ENCODE results near the gene CNNM2.

Gene CNNM2

DNA sequence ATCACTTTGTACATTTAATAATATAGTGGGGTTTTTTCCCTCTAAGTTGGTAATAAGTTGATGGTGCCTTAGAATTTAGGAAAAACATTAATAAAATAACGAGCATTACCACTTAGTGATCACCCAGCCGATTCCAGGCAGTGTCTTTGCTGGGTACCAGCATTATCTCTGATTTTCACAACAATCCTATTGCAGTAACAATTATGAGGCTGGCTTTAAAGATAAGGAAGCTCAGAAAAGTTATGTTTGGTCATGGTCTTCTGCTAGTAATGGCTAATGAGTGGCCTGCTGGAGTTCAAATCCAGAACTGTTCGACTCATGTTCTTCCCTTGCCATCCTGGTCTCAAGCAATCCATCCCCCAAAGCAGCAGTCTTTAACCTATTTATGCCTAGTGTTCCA lies 127.9 kb downstream of the CNNM2 start:
- Histone ChIP-seq H3K9ac (ENCODE audit: low read depth, low read length) (no peak overlapping the region), H3K9me3 (ENCODE audit: insufficient read depth, low read depth, low read length) (no peaks in the 10 kb centered on the region), H3K4me3 (ENCODE audit: low read length) (no peak overlapping the region), H3K36me3 (ENCODE audit: insufficient read depth, low read depth, low read length) (no peaks in the 10 kb centered on the region), H3K27ac (ENCODE audit: low read length) (no peak overlapping the region), H3K27me3 (ENCODE audit: insufficient read depth, low read length) (no peaks in the 10 kb centered on the region), H3K4me1 (ENCODE audit: insufficient read depth, low read length) (peaks cover 24% of the 10 kb centered on the region)

DNA sequence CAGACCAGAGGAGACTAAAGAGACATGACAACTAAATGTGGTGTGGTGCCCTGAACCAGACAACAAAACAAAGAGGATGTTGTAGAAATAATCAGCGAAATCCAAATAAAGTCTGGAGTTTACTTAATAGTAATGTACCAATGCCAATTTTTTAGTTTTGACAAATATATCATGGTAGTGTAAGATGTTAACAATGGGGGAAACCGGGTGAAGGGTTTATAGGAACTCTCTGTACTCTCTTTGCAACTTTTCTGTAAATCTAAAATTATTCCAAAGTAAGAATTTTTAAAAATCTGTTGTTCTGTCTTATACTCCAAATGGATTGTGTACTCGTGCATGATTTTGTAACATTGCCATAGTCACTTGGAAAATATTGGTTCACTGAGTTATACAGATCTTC lies 129.3 kb downstream of the CNNM2 start:
- no peaks in the 10 kb centered on the region for H3K9me3 ChIP-seq (ENCODE audit: insufficient read depth, low read depth, low read length)
- H3K27me3 ChIP-seq (ENCODE audit: insufficient read depth, low read length), result no peaks in the 10 kb centered on the region
- no peak overlapping the region for H3K4me3 ChIP-seq (ENCODE audit: low read length)
- H3K9ac ChIP-seq (ENCODE audit: low read depth, low read length), result no peak overlapping the region
- no peaks in the 10 kb centered on the region for H3K36me3 ChIP-seq (ENCODE audit: insufficient read depth, low read depth, low read length)
- H3K27ac ChIP-seq (ENCODE audit: low read length), result no peak overlapping the region
- peaks cover 22% of the 10 kb centered on the region for H3K4me1 ChIP-seq (ENCODE audit: insufficient read depth, low read length)

DNA sequence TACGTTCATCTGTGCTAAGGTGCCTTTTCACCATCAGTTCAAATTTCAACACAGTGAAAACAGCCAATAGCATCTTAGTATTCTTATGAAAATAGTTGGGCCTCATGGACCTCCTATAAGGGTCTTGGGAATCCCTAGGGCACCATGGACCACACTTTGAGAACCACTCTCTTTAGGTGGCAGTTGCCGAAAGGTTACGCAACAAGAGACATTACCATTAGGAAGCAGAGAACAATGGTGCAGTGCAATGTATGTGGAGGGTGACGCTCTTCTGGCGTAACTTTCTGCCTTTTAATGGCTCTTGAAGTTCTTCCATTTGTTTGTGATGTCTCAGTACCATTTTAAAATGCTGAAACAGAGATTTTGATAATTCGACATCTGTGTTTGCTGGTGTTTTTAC lies 131.1 kb downstream of the CNNM2 start:
- Histone ChIP-seq H3K4me3 (ENCODE audit: low read length) (no peak overlapping the region), H3K27ac (ENCODE audit: low read length) (no peak overlapping the region), H3K4me1 (ENCODE audit: insufficient read depth, low read length) (peaks cover 9% of the 10 kb centered on the region; the same call in 1 of the 2 replicates), H3K9me3 (ENCODE audit: insufficient read depth, low read depth, low read length) (no peaks in the 10 kb centered on the region), H3K27me3 (ENCODE audit: insufficient read depth, low read length) (no peaks in the 10 kb centered on the region), H3K36me3 (ENCODE audit: insufficient read depth, low read depth, low read length) (no peaks in the 10 kb centered on the region), H3K9ac (ENCODE audit: low read depth, low read length) (no peak overlapping the region)

DNA sequence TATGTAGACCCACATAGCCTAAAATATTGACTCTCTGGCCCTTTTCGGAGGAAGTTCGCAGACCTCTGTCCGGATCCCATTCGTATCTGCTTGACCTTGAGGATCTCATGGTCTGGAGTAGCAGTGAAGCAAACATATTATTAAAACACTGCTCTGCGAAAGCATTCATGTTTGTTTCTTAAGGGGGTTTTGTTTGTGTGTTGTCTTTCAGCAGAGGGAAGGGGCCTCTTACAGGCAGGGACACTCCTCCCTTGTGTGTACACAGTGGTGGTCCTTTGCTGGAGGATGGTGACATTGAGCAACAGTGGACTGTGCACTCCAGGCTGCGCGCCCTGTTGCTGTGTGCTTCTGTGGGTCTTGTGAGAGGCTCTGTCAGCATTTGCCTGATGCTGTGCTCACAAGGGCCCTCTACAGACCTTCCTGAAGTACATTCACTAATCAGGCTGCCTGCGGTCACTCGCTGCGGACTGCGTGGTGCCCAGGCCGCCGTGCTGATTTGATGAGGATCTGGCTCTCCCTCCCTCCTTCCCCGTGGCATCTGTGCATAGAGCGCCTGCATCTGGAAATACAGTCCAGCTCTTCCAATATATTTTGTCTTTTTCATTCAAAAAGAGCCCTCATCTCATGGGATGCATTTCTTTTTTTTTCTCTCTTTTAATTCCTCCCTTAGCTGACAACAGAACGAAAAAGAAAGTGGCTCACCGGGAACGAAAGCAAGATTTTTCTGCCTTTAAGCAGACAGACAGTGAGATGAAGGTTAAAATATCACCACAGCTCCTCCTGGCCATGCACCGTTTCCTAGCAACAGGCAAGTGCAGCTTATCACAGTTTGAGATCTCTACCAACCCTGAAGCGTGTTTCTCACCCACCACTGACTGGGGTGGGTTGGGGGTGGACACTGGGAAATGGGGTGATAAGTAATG lies 135.8 kb downstream of the CNNM2 start:
- H3K4me3 ChIP-seq (ENCODE audit: low read length), result no peak overlapping the region
- no peaks in the 10 kb centered on the region for H3K9me3 ChIP-seq (ENCODE audit: insufficient read depth, low read depth, low read length)
- H3K36me3 ChIP-seq (ENCODE audit: insufficient read depth, low read depth, low read length), result no peaks in the 10 kb centered on the region
- H3K27ac ChIP-seq (ENCODE audit: low read length), result no peak overlapping the region
- H3K27me3 ChIP-seq (ENCODE audit: insufficient read depth, low read length), result no peaks in the 10 kb centered on the region
- no peak overlapping the region for H3K9ac ChIP-seq (ENCODE audit: low read depth, low read length)
- H3K4me1 ChIP-seq (ENCODE audit: insufficient read depth, low read length), result no peaks in the 10 kb centered on the region

DNA sequence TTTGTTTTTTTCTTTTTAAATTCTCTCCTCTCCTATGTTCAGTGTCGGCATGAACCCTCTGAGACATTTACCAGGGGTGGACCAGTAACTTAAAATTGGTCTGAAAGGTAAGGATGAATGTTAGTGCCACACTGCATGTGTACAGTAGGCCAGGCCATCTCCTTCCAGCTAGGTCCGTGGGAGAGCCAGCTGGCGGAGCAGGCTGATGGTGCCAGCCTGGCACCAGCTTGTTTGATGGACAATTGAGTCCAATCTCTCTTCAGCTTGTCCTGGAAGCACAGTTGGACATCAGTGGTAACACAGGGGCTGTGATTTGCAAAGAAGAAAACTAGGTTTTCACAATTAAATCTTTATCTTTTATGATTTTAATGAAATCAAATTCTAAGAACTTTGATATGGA lies 136.5 kb downstream of the CNNM2 start:
- no peaks in the 10 kb centered on the region for H3K27me3 ChIP-seq (ENCODE audit: insufficient read depth, low read length)
- no peak overlapping the region for H3K9ac ChIP-seq (ENCODE audit: low read depth, low read length)
- no peaks in the 10 kb centered on the region for H3K36me3 ChIP-seq (ENCODE audit: insufficient read depth, low read depth, low read length)
- no peak overlapping the region for H3K4me3 ChIP-seq (ENCODE audit: low read length)
- no peaks in the 10 kb centered on the region for H3K4me1 ChIP-seq (ENCODE audit: insufficient read depth, low read length)
- H3K27ac ChIP-seq (ENCODE audit: low read length), result no peak overlapping the region
- no peaks in the 10 kb centered on the region for H3K9me3 ChIP-seq (ENCODE audit: insufficient read depth, low read depth, low read length)

DNA sequence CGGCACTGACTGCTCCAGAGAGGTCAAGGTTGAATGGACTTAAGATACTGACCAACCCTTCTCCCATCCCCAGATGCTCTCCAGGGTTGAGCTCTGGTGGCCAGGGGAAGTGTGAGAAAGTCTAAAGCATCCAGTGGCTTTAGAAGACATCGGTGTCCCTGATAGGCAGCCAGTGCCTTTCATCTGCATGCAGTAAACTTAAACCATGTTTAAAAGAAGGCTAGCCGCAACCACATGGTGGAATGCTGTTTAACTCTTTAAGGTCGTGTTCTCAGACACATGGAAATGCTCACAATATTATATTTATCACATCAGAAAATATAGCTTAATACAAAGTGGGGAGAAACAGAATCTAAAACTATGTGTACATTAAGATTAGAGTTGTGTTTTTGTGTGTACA lies 137.0 kb downstream of the CNNM2 start:
- Histone ChIP-seq H3K4me1 (ENCODE audit: insufficient read depth, low read length) (no peaks in the 10 kb centered on the region), H3K9ac (ENCODE audit: low read depth, low read length) (no peak overlapping the region), H3K27me3 (ENCODE audit: insufficient read depth, low read length) (no peaks in the 10 kb centered on the region), H3K27ac (ENCODE audit: low read length) (no peak overlapping the region), H3K36me3 (ENCODE audit: insufficient read depth, low read depth, low read length) (no peaks in the 10 kb centered on the region), H3K9me3 (ENCODE audit: insufficient read depth, low read depth, low read length) (no peaks in the 10 kb centered on the region), H3K4me3 (ENCODE audit: low read length) (no peak overlapping the region)

DNA sequence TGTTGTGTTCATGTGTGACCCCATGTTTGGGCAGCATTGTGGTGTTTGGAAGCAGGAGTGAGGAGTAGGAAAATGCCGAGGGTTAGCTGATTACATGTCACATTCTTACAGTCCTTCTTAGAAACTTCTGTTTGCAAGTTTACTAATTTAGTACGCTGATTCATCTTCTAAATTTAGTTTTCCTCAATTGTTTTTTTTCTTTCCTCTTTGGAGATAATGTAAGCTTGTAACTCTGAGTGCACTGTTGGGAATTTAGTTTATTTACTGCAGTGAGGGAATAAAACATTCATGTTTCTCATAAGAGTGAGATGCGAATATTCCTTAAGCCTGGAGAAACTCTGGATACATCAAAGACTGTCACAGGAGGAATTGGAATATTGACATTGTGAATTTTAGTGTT lies 139.9 kb downstream of the CNNM2 start:
- no peak overlapping the region for H3K27ac ChIP-seq (ENCODE audit: low read length)
- H3K36me3 ChIP-seq (ENCODE audit: insufficient read depth, low read depth, low read length), result no peaks in the 10 kb centered on the region
- H3K4me1 ChIP-seq (ENCODE audit: insufficient read depth, low read length), result no peaks in the 10 kb centered on the region; the same call in 1 of the 2 replicates
- H3K27me3 ChIP-seq (ENCODE audit: insufficient read depth, low read length), result no peaks in the 10 kb centered on the region
- no peak overlapping the region for H3K4me3 ChIP-seq (ENCODE audit: low read length)
- no peak overlapping the region for H3K9ac ChIP-seq (ENCODE audit: low read depth, low read length)
- no peaks in the 10 kb centered on the region for H3K9me3 ChIP-seq (ENCODE audit: insufficient read depth, low read depth, low read length)

DNA sequence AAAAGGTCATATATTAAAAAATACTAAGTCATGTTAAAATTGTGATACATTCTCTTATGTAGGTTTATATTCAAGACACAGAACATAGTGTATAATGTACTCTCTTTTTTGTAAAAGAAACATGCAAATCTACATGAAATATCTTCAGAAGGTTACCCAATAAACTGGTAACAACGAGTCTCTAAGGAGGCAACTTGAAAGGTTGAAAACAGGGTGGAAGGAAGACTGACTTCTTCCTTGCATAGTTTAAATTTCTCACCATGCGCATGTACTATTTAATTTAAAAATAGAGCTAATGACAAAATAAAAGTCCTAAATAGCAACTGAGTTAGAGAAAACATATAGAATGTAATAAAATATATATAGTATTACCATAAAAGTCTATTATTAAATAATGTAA lies 142.5 kb downstream of the CNNM2 start:
- Histone ChIP-seq H3K36me3 (ENCODE audit: insufficient read depth, low read depth, low read length) (no peaks in the 10 kb centered on the region), H3K27me3 (ENCODE audit: insufficient read depth, low read length) (no peaks in the 10 kb centered on the region), H3K9ac (ENCODE audit: low read depth, low read length) (no peak overlapping the region), H3K4me1 (ENCODE audit: insufficient read depth, low read length) (no peaks in the 10 kb centered on the region; the same call in 1 of the 2 replicates), H3K9me3 (ENCODE audit: insufficient read depth, low read depth, low read length) (no peaks in the 10 kb centered on the region), H3K27ac (ENCODE audit: low read length) (no peak overlapping the region), H3K4me3 (ENCODE audit: low read length) (no peak overlapping the region)

DNA sequence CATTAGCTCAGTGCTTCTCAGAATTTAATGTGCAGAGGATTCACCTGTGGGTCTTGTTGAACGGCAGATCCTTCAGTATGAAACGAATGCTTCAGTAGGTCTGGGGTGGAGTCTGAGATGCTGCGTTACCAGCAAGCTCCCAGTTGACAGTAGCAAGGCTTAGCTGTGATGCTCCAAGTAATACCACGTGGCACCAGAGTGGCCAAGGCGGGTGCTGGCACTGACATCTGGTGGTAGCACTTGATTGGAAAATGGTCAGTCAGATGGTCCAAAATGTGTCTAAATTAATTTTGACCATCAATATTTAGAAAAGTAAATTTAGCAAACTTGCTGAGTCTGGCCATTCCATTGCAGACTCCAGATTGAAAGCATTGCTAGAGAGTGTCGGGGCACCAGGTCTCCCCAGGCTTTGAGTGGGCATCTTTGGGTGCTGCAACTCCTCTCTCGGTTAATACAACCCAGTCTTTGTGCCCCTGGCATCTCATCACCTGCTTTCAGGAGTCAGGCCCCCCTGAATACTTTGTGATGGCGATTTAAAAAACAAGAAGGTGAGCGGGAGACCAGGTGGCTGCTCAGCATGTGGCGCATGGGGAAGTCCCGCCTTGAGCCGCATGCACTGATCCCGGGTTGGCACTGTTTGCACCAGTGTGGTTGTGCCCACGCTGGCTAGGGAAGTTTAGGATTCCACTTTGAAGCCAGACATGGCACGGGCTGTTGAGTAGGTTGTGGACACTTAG lies 144.9 kb downstream of the CNNM2 start:
- Histone ChIP-seq H3K36me3 (ENCODE audit: insufficient read depth, low read depth, low read length) (no peaks in the 10 kb centered on the region), H3K4me1 (ENCODE audit: insufficient read depth, low read length) (no peaks in the 10 kb centered on the region; the same call in 1 of the 2 replicates), H3K27ac (ENCODE audit: low read length) (no peak overlapping the region), H3K9ac (ENCODE audit: low read depth, low read length) (no peak overlapping the region), H3K27me3 (ENCODE audit: insufficient read depth, low read length) (no peaks in the 10 kb centered on the region), H3K9me3 (ENCODE audit: insufficient read depth, low read depth, low read length) (no peaks in the 10 kb centered on the region), H3K4me3 (ENCODE audit: low read length) (no peak overlapping the region)

DNA sequence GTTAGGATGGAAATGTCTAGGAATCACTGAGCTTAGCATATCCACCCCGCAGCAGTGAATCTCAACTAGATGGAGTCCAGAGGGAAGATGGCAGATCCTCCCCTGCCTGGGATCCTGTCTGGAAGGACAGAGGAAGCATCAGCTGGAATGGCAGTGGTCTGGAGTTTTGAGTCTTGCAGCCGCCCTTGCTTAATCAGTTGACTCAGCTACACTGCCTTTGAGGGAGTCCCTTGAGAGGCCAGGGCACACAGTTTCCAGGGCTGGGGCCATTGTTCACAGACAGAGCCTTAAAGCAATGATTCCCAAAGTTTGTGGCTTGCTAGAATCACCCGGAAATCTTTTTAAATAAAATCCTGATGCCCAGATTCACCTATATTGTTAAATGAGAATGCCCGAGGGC lies 146.9 kb downstream of the CNNM2 start:
- H3K4me3 ChIP-seq (ENCODE audit: low read length), result no peak overlapping the region
- H3K36me3 ChIP-seq (ENCODE audit: insufficient read depth, low read depth, low read length), result no peaks in the 10 kb centered on the region
- H3K9me3 ChIP-seq (ENCODE audit: insufficient read depth, low read depth, low read length), result no peaks in the 10 kb centered on the region
- no peaks in the 10 kb centered on the region for H3K27me3 ChIP-seq (ENCODE audit: insufficient read depth, low read length)
- no peak overlapping the region for H3K9ac ChIP-seq (ENCODE audit: low read depth, low read length)
- no peaks in the 10 kb centered on the region; the same call in 1 of the 2 replicates for H3K4me1 ChIP-seq (ENCODE audit: insufficient read depth, low read length)
- no peak overlapping the region for H3K27ac ChIP-seq (ENCODE audit: low read length)

DNA sequence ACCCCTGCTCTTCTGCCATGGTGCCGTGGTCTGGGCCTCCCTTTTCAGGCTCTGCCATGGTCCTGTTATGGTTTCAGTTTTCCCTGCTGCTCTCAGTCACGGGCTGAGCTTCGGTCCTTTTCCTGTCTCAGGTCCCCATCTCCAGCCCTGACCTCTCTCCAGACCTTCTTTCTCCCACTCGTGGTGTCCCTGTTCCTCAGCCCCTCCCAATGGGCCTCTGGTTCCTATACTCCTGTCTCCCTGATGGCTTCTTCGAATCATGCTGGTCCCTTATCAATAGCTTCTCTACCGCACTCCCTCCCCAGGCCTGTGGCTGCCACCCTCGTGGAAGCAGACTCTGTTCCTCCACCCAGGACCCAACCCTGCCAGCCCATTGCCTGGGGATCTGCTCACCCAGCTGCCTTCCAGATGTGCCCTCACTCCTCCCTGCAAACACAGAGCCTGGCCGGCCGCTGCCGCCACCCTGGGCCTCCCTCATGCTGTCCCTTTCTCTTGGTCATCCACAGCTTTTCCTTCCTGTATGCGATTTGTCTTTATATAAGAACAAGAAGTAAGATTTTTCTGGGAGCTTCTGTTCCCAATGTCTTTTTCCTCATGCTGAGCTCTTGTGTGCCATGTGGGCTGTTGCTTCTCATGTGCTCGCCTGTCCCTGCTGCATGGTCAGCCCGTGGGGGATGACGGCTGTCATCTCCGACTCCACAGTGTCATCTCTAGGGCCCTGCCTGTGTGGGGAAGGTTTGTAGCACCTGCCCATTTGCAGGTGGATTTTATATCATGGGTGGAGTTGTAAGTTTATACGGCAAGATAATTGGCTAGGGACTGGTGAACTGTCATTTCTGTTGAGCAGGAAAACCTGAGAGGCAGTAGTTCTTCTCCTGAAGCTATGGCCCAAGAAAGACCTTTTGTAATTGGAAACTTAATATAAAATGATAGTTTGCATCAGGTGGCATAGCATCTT lies 148.3 kb downstream of the CNNM2 start:
- Histone ChIP-seq H3K36me3 (ENCODE audit: insufficient read depth, low read depth, low read length) (no peaks in the 10 kb centered on the region), H3K9ac (ENCODE audit: low read depth, low read length) (no peak overlapping the region), H3K27ac (ENCODE audit: low read length) (no peak overlapping the region), H3K27me3 (ENCODE audit: insufficient read depth, low read length) (no peaks in the 10 kb centered on the region), H3K9me3 (ENCODE audit: insufficient read depth, low read depth, low read length) (no peaks in the 10 kb centered on the region), H3K4me3 (ENCODE audit: low read length) (no peak overlapping the region), H3K4me1 (ENCODE audit: insufficient read depth, low read length) (no peaks in the 10 kb centered on the region; the same call in 1 of the 2 replicates)
